Suppressor macrophage treated with lipopolysaccharide for 4 hours (primary cell): Measurements from ENCODE around the gene CCDC68.
A peak's percentile ranks its signal among the peaks of the same experiment; 100 is the strongest.
"Not testable (repeated sequence)": the region's sequence is repeated elsewhere in the genome, so short reads cannot be mapped to it uniquely, and the experiment has no call there.

Experiments
- DNase-seq: peaks from one replicate; pipeline ENCODE4 v3.0.0-alpha.2; 2020

The CCDC68 gene

GRCh38 chr18:54871231-54871630 lies 88.0 kb downstream of the CCDC68 start:
- no peak for DNase-seq

- no peak for DNase-seq
Measured at GRCh38 chr18:54867131-54867530, 92.1 kb downstream of the CCDC68 start.

- no peak for DNase-seq
Measured at GRCh38 chr18:54860941-54861340, 98.3 kb downstream of the CCDC68 start.

DNA sequence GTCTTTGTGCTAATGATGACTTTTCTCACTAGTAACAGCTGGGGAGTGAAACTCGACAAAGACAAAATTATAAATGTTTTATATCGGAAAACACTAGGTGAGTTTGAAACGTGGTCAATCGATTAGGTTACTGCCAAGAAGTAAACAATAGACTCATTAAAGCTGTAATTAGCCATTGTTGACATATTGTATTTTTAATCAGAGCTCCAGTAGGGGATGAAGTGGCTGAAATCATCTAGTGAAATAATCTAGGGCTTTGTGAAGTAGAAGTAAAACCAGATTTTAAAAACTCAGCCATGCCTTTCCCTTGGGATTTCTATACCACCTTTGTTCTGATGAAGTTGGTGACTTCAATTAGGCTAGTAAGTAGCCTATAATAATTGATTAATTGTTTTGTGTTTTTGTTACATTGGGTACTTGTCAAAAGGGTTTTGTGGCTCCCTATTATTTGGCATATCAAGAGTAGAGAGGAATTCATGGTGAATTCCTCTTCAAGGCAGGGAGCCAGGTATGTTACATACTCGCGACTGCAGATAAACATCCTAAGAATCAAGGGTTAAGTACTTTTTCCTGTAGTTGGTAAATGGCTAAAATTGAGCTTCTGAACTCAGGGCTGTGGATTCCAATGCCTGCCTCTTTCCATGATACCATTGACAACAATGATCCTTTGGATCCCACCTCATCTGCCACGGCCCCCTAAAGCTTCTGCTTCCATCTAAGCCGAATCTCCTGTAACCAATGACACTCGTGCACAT lies 99.4 kb downstream of the CCDC68 start:
- DNase-seq: no peak

GRCh38 chr18:54857499-54857898 lies 101.8 kb downstream of the CCDC68 start:
- DNase-seq: no peak

DNA sequence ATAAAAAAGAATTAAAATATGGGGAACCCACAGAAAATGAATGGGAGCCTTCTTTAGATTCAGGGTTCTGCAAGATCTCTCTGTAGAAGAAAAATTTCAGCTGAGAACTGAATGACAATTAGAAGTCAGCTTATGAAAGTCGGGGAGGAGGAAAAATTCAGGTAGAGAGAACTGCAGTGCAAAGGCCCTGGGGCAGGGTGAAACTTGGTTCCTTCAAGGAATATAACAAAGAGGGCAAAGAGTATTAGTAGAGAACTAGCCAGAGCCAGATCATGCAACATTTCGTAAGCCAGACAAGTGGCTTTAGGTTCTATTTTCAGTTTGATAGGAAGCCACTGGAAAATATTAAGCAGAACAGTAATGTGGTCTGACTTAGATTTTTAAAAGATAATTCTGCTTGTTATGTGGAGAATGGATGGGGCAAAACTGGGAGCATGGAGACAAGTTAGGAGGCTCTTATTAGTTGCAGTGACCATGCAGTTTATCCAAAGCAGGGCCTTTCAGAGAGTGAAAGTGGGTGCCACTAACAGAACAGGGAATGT lies 103.1 kb downstream of the CCDC68 start:
- DNase-seq: no peak

DNA sequence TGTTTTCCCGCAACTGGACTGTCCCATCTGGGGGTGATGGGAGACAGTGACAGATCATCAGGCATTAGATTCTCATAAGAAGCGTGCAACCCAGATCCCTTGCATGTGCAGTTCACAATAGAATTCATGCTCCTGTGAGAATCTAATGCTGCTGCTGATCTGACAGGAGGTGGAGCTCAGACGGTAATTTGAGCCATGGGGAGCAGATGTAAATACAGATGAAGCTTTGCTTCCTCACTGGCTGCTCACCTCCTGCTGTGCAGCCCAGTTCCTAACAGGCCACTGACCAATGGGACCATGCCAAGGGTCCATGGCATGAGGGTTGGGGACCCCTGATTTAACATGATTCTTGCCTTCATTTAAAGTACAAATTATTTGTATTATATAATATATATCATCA lies 104.2 kb downstream of the CCDC68 start:
- not testable (repeated sequence) for DNase-seq

GRCh38 chr18:54852780-54853675 lies 106.2 kb downstream of the CCDC68 start:
- peak; percentile 58 for DNase-seq
